Adrenal gland (tissue), 5 donors: ENCODE measurements around the gene IZUMO1R.

Experiments used
- POLR2A ChIP-seq, 2 donors: fragments of 450-650 bp; IDR thresholded peaks; one replicate each; pipeline ENCODE4 v1.6.1; 2017; ENCODE audit warnings: antibody characterized with exemption in 2 of 2, mild to moderate bottlenecking in 2 of 2, moderate library complexity in 1 of 2
- TF ChIP-seq, protein P1 (sequence below), 6 experiments: fragments of 450-650 bp in 4 of 6; fragments of 200-600 bp in 2 of 6; sonication (generic) in 1 of 6; IDR thresholded peaks; 1 replicate in 5 of 6; 2 replicates in 1 of 6; pipeline versions ENCODE4 v1.5.1 to v1.8.0; 2016 to 2021; ENCODE audit warnings: antibody characterized with exemption in 6 of 6, mild to moderate bottlenecking in 2 of 6, moderate library complexity in 1 of 6
- donor health status: DM: no; HTN: no; CAD: no.

GRCh38 chr11:94310191-94310875 is 6.0 kb downstream of the IZUMO1R start:
- TF ChIP-seq, protein P1, sequence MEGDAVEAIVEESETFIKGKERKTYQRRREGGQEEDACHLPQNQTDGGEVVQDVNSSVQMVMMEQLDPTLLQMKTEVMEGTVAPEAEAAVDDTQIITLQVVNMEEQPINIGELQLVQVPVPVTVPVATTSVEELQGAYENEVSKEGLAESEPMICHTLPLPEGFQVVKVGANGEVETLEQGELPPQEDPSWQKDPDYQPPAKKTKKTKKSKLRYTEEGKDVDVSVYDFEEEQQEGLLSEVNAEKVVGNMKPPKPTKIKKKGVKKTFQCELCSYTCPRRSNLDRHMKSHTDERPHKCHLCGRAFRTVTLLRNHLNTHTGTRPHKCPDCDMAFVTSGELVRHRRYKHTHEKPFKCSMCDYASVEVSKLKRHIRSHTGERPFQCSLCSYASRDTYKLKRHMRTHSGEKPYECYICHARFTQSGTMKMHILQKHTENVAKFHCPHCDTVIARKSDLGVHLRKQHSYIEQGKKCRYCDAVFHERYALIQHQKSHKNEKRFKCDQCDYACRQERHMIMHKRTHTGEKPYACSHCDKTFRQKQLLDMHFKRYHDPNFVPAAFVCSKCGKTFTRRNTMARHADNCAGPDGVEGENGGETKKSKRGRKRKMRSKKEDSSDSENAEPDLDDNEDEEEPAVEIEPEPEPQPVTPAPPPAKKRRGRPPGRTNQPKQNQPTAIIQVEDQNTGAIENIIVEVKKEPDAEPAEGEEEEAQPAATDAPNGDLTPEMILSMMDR (IDR thresholded peaks at IDR 0.05) = no peak
- no peak for TF ChIP-seq POLR2A (IDR thresholded peaks at IDR 0.05)
